H9 (cell line): ENCODE data around the gene ITPKC. TPM values are rescaled to one million over a fixed set of nuclear protein-coding genes. Genes with fewer than 3 reads are reported as not detected.
A peak's percentile ranks its signal among the peaks of the same experiment; 100 is the strongest.

Source experiments
- DNase-seq: peaks from one replicate; pipeline ENCODE4 v3.0.0-alpha.2; 2017
- H2AFZ ChIP-seq: one replicate; pipeline ENCODE4 v1.6.1; 2013; ENCODE audit warnings: mild to moderate bottlenecking, low read length, control low read depth, moderate library complexity
- H2AK5ac ChIP-seq: 2 replicates; pipeline ENCODE4 v1.6.1; 2013; ENCODE audit warnings: low read length, control low read depth, mixed read lengths; ENCODE audit not compliant: insufficient read length
- H2BK120ac ChIP-seq: one replicate; pipeline ENCODE4 v1.6.1; 2013; ENCODE audit warnings: low read depth, mild to moderate bottlenecking, low read length, control low read depth, inconsistent platforms; ENCODE audit not compliant: poor library complexity, severe bottlenecking
- H2BK12ac ChIP-seq: 2 replicates; pipeline ENCODE4 v1.6.1; 2013; ENCODE audit warnings: low read length, control low read depth, mixed read lengths, low read depth; ENCODE audit not compliant: insufficient read length
- H2BK15ac ChIP-seq: 2 replicates; pipeline ENCODE4 v1.6.1; 2013; ENCODE audit warnings: low read depth, low read length, control low read depth
- H2BK20ac ChIP-seq: one replicate; pipeline ENCODE4 v1.6.1; 2013; ENCODE audit warnings: low read depth, mild to moderate bottlenecking, low read length, control low read depth, inconsistent platforms; ENCODE audit not compliant: poor library complexity, severe bottlenecking
- H2BK5ac ChIP-seq: 2 replicates; pipeline ENCODE4 v1.6.1; 2013; ENCODE audit warnings: low read length, control low read depth, mixed read lengths; ENCODE audit not compliant: insufficient read length
- H3K14ac ChIP-seq: 2 replicates; pipeline ENCODE4 v1.6.1; 2013; ENCODE audit warnings: low read length, control low read depth; ENCODE audit not compliant: insufficient read depth
- H3K18ac ChIP-seq: 2 replicates; pipeline ENCODE4 v1.6.1; 2013; ENCODE audit warnings: low read depth, mild to moderate bottlenecking, mixed read lengths, low read length, control low read depth; ENCODE audit not compliant: insufficient read length
- H3K23ac ChIP-seq: 2 replicates; pipeline ENCODE4 v1.6.1; 2013; ENCODE audit warnings: low read length, control low read depth, mixed read lengths, low read depth; ENCODE audit not compliant: insufficient read length
- H3K23me2 ChIP-seq: 2 replicates; pipeline ENCODE4 v1.6.1; 2013; ENCODE audit warnings: low read depth, mild to moderate bottlenecking, mixed read lengths, low read length, control low read depth; ENCODE audit not compliant: insufficient read length, poor library complexity, severe bottlenecking
- H3K27ac ChIP-seq: 2 replicates; pipeline ENCODE4 v1.5.1; 2013; ENCODE audit warnings: low read length, control low read depth, mixed read lengths, low read depth; ENCODE audit not compliant: insufficient read length
- H3K27me3 ChIP-seq: 2 replicates; pipeline ENCODE4 v1.6.1; 2013; ENCODE audit warnings: low read length, control low read depth, inconsistent platforms; ENCODE audit not compliant: insufficient read depth
- H3K4ac ChIP-seq: 2 replicates; pipeline ENCODE4 v1.6.1; 2013; ENCODE audit warnings: low read depth, mild to moderate bottlenecking, control low read depth, inconsistent platforms, low read length, moderate library complexity
- H3K4me1 ChIP-seq: 2 replicates; pipeline ENCODE4 v1.6.1; 2013; ENCODE audit warnings: low read length, control low read depth, inconsistent platforms; ENCODE audit not compliant: insufficient read depth
- H3K4me2 ChIP-seq: 2 replicates; pipeline ENCODE4 v1.6.1; 2013; ENCODE audit warnings: low read length, control low read depth, mixed read lengths; ENCODE audit not compliant: insufficient read length, insufficient read depth
- H3K56ac ChIP-seq: 2 replicates; pipeline ENCODE4 v1.6.1; 2013; ENCODE audit warnings: low read depth, mild to moderate bottlenecking, mixed read lengths, low read length, control low read depth; ENCODE audit not compliant: insufficient read length
- H3K79me1 ChIP-seq: 2 replicates; pipeline ENCODE4 v1.6.1; 2013; ENCODE audit warnings: low read depth, mild to moderate bottlenecking, moderate library complexity, low read length, control low read depth, inconsistent platforms; ENCODE audit not compliant: insufficient read depth, poor library complexity, severe bottlenecking
- H3K79me2 ChIP-seq: 2 replicates; pipeline ENCODE4 v1.6.1; 2013; ENCODE audit warnings: low read length, control low read depth, inconsistent platforms; ENCODE audit not compliant: insufficient read depth
- H3K9ac ChIP-seq: 2 replicates; pipeline ENCODE4 v1.6.1; 2013; ENCODE audit warnings: low read length, control low read depth, mixed read lengths; ENCODE audit not compliant: insufficient read length; ENCODE audit errors: extremely low read depth
- H3K9me3 ChIP-seq: one replicate; pipeline ENCODE4 v1.6.1; 2013; ENCODE audit warnings: low read depth, low read length, inconsistent platforms; ENCODE audit not compliant: control insufficient read depth
- H3T11ph ChIP-seq: one replicate; pipeline ENCODE4 v1.6.1; 2013; ENCODE audit warnings: mild to moderate bottlenecking, low read length, control low read depth, inconsistent platforms
- H4K20me1 ChIP-seq: one replicate; pipeline ENCODE4 v1.6.1; 2013; ENCODE audit not compliant: control insufficient read depth, insufficient read length, insufficient read depth
- H4K5ac ChIP-seq: 2 replicates; pipeline ENCODE4 v1.6.1; 2013; ENCODE audit warnings: low read depth, mild to moderate bottlenecking, mixed read lengths, low read length, control low read depth; ENCODE audit not compliant: insufficient read length
- H4K8ac ChIP-seq: replicated peaks from 2 replicates; pipeline ENCODE4 v1.6.1; 2013; ENCODE audit warnings: low read length, control low read depth, mixed read lengths, low read depth; ENCODE audit not compliant: insufficient read length
- H4K91ac ChIP-seq: 2 replicates; pipeline ENCODE4 v1.6.1; 2013; ENCODE audit warnings: low read depth, mild to moderate bottlenecking, moderate library complexity, mixed read lengths, low read length, control low read depth; ENCODE audit not compliant: insufficient read length
- H3K27ac Mint-ChIP-seq, 3 experiments: 2 replicates in 2 of 3; 3 replicates in 1 of 3; pipeline ENCODE4 v1.8.0; 2020 to 2021; ENCODE audit warnings: mixed read lengths in 3 of 3, mild to moderate bottlenecking in 1 of 3, moderate library complexity in 1 of 3
- H3K27me3 Mint-ChIP-seq: 2 replicates; pipeline ENCODE4 v1.8.0; 2021; ENCODE audit warnings: low read depth, mild to moderate bottlenecking, moderate library complexity, mixed read lengths
- H3K36me3 Mint-ChIP-seq, 3 experiments: 2 replicates in 2 of 3; 3 replicates in 1 of 3; pipeline ENCODE4 v1.8.0; 2020 to 2021; ENCODE audit warnings: low read depth in 3 of 3, mixed read lengths in 3 of 3; ENCODE audit not compliant: insufficient read depth in 1 of 3
- H3K4me1 Mint-ChIP-seq, 2 experiments: 2 replicates each; pipeline ENCODE4 v1.8.0; 2020; ENCODE audit warnings: mixed read lengths in 2 of 2
- H3K4me3 Mint-ChIP-seq, 2 experiments: 2 replicates in 1 of 2; 3 replicates in 1 of 2; pipeline ENCODE4 v1.8.0; 2020 to 2021; ENCODE audit warnings: mild to moderate bottlenecking in 2 of 2, mixed read lengths in 2 of 2, moderate library complexity in 1 of 2
- H3K9me3 Mint-ChIP-seq, 2 experiments: 2 replicates in 1 of 2; 3 replicates in 1 of 2; pipeline ENCODE4 v1.8.0; 2020; ENCODE audit warnings: mild to moderate bottlenecking in 2 of 2, mixed read lengths in 2 of 2, moderate library complexity in 1 of 2
- CTCF ChIP-seq: fragments of 200-600 bp; sonication (generic); conservative IDR thresholded peaks from 3 replicates; pipeline ENCODE4 v1.8.0; 2021; ENCODE audit warnings: antibody characterized with exemption, mild to moderate bottlenecking
- WGBS: extraction: QIAGEN DNeasy Blood & Tissue Kit; methylation state at CpG from one replicate; pipeline ENCODE4 v1.1.7; 2013; ENCODE audit warnings: missing lambda C conversion rate, low lambda C conversion rate, mixed read lengths; ENCODE audit not compliant: insufficient read length; ENCODE audit errors: extremely low coverage; 5-methylcytosine and 5-hydroxymethylcytosine counted together
- total RNA-seq: library from RNA; stranded (reverse); gene quantifications from 2 replicates; pipeline ENCODE4 v1.2.1, GENCODE V29; 2021

Gene ITPKC
- total RNA-seq, 1 experiment from 2014 or later, result 11.2 TPM

- Histone ChIP-seq H3K56ac (no peak overlapping the region), H4K8ac (no peak overlapping the region), H3K4ac (no peak overlapping the region), H3K18ac (no peak overlapping the region), H4K91ac (no peak overlapping the region), H3K14ac (no peak overlapping the region), H3K9ac (no peak overlapping the region), H3K27me3 (no peaks in the 10 kb centered on the region), H3K4me1 (no peaks in the 10 kb centered on the region), H2BK120ac (no peak overlapping the region), H3K23me2 (no peaks in the 10 kb centered on the region), H2BK12ac (no peak overlapping the region), H4K20me1 (no peaks in the 10 kb centered on the region), H2AFZ (no peak overlapping the region), H3K27ac (no peak overlapping the region), H2AK5ac (no peak overlapping the region), H2BK20ac (no peak overlapping the region), H3K79me1 (no peaks in the 10 kb centered on the region), H3K9me3 (no peaks in the 10 kb centered on the region), H3K23ac (no peak overlapping the region), H2BK15ac (no peak overlapping the region), H3K4me2 (no peak overlapping the region), H4K5ac (no peak overlapping the region), H3T11ph (no peak overlapping the region), H3K79me2 (no peaks in the 10 kb centered on the region), H2BK5ac (no peak overlapping the region)
- H3K27ac Mint-ChIP-seq, result peak overlapping the region in 2 of 3 experiments; percentile 22 to 63; a peak in 2 of 7 replicates
- H3K4me1 Mint-ChIP-seq, result peaks cover 3 to 4% of the 10 kb centered on the region in 2 experiments
- WGBS, result no CpG with 5 or more reads among the region's 22 CpGs
- peaks cover 6 to 49% (median 39%) of the 10 kb centered on the region in 3 experiments; a peak in 6 of 7 replicates for H3K36me3 Mint-ChIP-seq
- TF ChIP-seq CTCF, result no peak
- DNase-seq, result no peak
- no peaks in the 10 kb centered on the region for H3K9me3 Mint-ChIP-seq
- H3K4me3 Mint-ChIP-seq, result no peak overlapping the region; a peak in 1 of 5 replicates
- H3K27me3 Mint-ChIP-seq, result no peaks in the 10 kb centered on the region
These were observed 22.3 kb downstream of the ITPKC start for GRCh38 chr19:40739030-40739839.
